SK-N-SH treated with all-trans-retinoic acid at 6 μM for 48 hours (cell line): Measurements from ENCODE around the gene ARFIP1.

Experiments
- ARNTL ChIP-seq: fragments of 450-650 bp; formaldehyde crosslinking; IDR thresholded peaks from 2 replicates; pipeline ENCODE4 v1.5.0; 2020; ENCODE audit warnings: low read depth, mild to moderate bottlenecking, moderate library complexity, borderline replicate concordance
- BACH2 ChIP-seq: fragments of 250-450 bp; sonication (Bioruptor Pico); IDR thresholded peaks from 2 replicates; pipeline ENCODE4 v1.9.0; 2021; ENCODE audit warnings: mild to moderate bottlenecking, borderline replicate concordance
- CSRNP3 ChIP-seq: fragments of 250-450 bp; sonication (Bioruptor Pico); IDR thresholded peaks from 2 replicates; pipeline ENCODE4 v1.5.1; 2021; ENCODE audit warnings: mild to moderate bottlenecking, moderate library complexity
- GLIS3 ChIP-seq: fragments of 250-450 bp; sonication (Bioruptor Pico); IDR thresholded peaks from 2 replicates; pipeline ENCODE4 v1.5.0; 2020; ENCODE audit warnings: mild to moderate bottlenecking, moderate library complexity
- ISL1 ChIP-seq: fragments of 250-450 bp; sonication (Bioruptor Pico); IDR thresholded peaks from 2 replicates; pipeline ENCODE4 v2.1.2; 2022; ENCODE audit warnings: mild to moderate bottlenecking, moderate library complexity
- OSR1 ChIP-seq: fragments of 250-450 bp; sonication (Bioruptor Pico); IDR thresholded peaks from 2 replicates; pipeline ENCODE4 v1.8.0; 2022; ENCODE audit warnings: moderate library complexity, mild to moderate bottlenecking, inconsistent platforms
- RARB ChIP-seq: fragments of 250-450 bp; sonication (Bioruptor Pico); IDR thresholded peaks from 2 replicates; pipeline ENCODE4 v1.8.0; 2021; ENCODE audit warnings: mild to moderate bottlenecking, moderate library complexity
- TCF4 ChIP-seq: fragments of 250-450 bp; sonication (Bioruptor Pico); IDR thresholded peaks from 2 replicates; pipeline ENCODE4 v1.8.0; 2021; ENCODE audit warnings: mild to moderate bottlenecking, moderate library complexity, borderline replicate concordance
- ZFP3 ChIP-seq: fragments of 250-450 bp; sonication (Bioruptor Pico); IDR thresholded peaks from 2 replicates; pipeline ENCODE4 v1.5.0; 2020; ENCODE audit warnings: mild to moderate bottlenecking, moderate library complexity

GRCh38 chr4:152825336-152825735 lies 45.6 kb downstream of the ARFIP1 start:
- no peak for TF ChIP-seq OSR1
- no peak for TF ChIP-seq BACH2
- no peak for TF ChIP-seq ZFP3 (CRISPR knock-in tag)
- no peak for TF ChIP-seq RARB
- no peak for TF ChIP-seq GLIS3 (CRISPR knock-in tag)
- TF ChIP-seq TCF4 (CRISPR knock-in tag): no peak
- no peak for TF ChIP-seq ARNTL (CRISPR knock-in tag)
- no peak for TF ChIP-seq CSRNP3 (CRISPR knock-in tag)
- no peak for TF ChIP-seq ISL1 (CRISPR knock-in tag)
